Fibroblast of villous mesenchyme (primary cell): ENCODE data around the gene AQP4. TPM values are rescaled to one million over a fixed set of nuclear protein-coding genes. Genes with fewer than 3 reads are reported as not detected.

Source experiments
- DNase-seq: peaks from one replicate; pipeline ENCODE4 v3.0.0-alpha.2; 2010; ENCODE audit warnings: low read depth
- H3K4me3 ChIP-seq: 2 replicates; pipeline ENCODE4 v1.5.1; 2011; ENCODE audit warnings: low read depth, mild to moderate bottlenecking, low read length
- CTCF ChIP-seq: IDR thresholded peaks from 2 replicates; pipeline ENCODE4 v1.5.1; 2012; ENCODE audit warnings: low read depth, mild to moderate bottlenecking, low read length; ENCODE audit not compliant: insufficient read depth
- total RNA-seq: library from RNA; depleted of rRNA; stranded (reverse); fragments of >200 nt; gene quantifications from 2 replicates; pipeline ENCODE4 v1.2.3, GENCODE V29; 2012

The AQP4 gene
- not detected in 2 replicates for total RNA-seq

- TF ChIP-seq CTCF: no peak
- no peak within 1 kb of the TSS for H3K4me3 ChIP-seq
- DNase-seq: no peak
These were observed at the start of gene AQP4 for GRCh38 chr18:26865557-26865956. AQP4 (minus strand) TSS chr18:26865707; CDS start chr18:26865689, 18 bp downstream.

GRCh38 chr18:26911840-26912239, 46.3 kb upstream of the AQP4 start:
- DNase-seq: no peak
- TF ChIP-seq CTCF: no peak
- H3K4me3 ChIP-seq: no peak overlapping the region

- no peak for DNase-seq
- TF ChIP-seq CTCF: no peak
- H3K4me3 ChIP-seq: no peak overlapping the region
These were observed 44.2 kb upstream of the AQP4 start for GRCh38 chr18:26909599-26910290.

- H3K4me3 ChIP-seq: no peak overlapping the region
- TF ChIP-seq CTCF: no peak
- DNase-seq: no peak
These were observed 43.4 kb upstream of the AQP4 start for GRCh38 chr18:26908906-26909305.

- no peak for DNase-seq
- H3K4me3 ChIP-seq: no peak overlapping the region
- no peak for TF ChIP-seq CTCF
These were observed 36.8 kb upstream of the AQP4 start for GRCh38 chr18:26902291-26902690.

GRCh38 chr18:26901020-26901419, 35.5 kb upstream of the AQP4 start:
- TF ChIP-seq CTCF: no peak
- DNase-seq: no peak
- H3K4me3 ChIP-seq: no peak overlapping the region

GRCh38 chr18:26894426-26894825, 28.9 kb upstream of the AQP4 start:
- no peak for DNase-seq
- no peak overlapping the region for H3K4me3 ChIP-seq
- no peak for TF ChIP-seq CTCF
